ENCODE results near the gene NUP153.
"Not testable (repeated sequence)": the region's sequence is repeated elsewhere in the genome, so short reads cannot be mapped to it uniquely, and the experiment has no call there.

NUP153 gene

DNA sequence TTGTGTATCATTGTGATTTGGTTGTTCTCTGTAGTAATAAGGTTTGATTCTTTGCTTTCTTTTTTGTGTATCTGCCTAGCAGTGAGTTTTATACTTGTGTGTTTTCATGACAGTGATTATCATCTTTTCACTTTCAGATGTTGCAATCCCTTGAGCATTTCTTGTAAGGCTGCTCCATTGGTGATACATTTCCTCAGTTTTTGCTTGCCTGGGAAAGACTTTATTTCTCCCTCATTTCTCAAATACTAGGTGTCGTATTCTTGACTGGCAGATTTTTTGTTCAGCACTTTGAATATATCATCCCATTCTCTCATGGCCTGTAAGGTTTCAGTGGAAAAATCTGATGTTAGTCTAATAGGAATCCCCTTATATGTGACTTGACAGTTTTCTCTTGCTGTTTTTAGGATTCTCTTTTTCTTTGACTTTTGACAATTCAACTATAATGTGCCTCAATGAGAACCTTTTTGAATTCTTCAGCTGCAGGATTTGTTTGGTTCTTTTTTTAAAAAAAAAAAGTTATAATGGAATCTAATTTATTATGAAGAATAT is 31.1 kb upstream of the NUP153 start:
- no peak for DNase-seq (ENCODE audit: low spot score)
- in situ Hi-C loops (cut with MboI; ENCODE audit: low sequenced_read_pairs, unreplicated experiment): no loop called here
- TF ChIP-seq, protein P1, sequence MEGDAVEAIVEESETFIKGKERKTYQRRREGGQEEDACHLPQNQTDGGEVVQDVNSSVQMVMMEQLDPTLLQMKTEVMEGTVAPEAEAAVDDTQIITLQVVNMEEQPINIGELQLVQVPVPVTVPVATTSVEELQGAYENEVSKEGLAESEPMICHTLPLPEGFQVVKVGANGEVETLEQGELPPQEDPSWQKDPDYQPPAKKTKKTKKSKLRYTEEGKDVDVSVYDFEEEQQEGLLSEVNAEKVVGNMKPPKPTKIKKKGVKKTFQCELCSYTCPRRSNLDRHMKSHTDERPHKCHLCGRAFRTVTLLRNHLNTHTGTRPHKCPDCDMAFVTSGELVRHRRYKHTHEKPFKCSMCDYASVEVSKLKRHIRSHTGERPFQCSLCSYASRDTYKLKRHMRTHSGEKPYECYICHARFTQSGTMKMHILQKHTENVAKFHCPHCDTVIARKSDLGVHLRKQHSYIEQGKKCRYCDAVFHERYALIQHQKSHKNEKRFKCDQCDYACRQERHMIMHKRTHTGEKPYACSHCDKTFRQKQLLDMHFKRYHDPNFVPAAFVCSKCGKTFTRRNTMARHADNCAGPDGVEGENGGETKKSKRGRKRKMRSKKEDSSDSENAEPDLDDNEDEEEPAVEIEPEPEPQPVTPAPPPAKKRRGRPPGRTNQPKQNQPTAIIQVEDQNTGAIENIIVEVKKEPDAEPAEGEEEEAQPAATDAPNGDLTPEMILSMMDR (IDR thresholded peaks at IDR 0.05; ENCODE audit: borderline replicate concordance, control extremely low read depth, extremely low read depth, insufficient read depth, missing control alignments): no peak

DNA sequence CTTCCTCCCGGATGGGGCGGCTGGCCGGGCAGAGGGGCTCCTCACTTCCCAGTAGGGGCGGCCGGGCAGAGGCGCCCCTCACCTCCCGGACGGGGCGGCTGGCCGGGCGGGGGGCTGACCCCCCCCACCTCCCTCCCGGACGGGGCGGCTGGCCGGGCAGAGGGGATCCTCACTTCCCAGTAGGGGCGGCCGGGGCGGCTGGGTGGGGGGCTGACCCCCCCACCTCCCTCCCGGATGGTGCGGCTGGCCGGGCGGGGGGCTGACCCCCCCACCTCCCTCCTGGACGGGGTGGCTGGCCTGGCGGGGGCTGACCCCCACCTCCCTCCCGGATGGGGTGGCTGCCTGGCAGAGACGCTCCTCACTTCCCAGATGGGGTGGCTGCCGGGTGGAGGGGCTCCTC is 28.6 kb upstream of the NUP153 start:
- DNase-seq (ENCODE audit: low spot score); in situ Hi-C loops (cut with MboI; ENCODE audit: low sequenced_read_pairs, unreplicated experiment): not testable (repeated sequence)

DNA sequence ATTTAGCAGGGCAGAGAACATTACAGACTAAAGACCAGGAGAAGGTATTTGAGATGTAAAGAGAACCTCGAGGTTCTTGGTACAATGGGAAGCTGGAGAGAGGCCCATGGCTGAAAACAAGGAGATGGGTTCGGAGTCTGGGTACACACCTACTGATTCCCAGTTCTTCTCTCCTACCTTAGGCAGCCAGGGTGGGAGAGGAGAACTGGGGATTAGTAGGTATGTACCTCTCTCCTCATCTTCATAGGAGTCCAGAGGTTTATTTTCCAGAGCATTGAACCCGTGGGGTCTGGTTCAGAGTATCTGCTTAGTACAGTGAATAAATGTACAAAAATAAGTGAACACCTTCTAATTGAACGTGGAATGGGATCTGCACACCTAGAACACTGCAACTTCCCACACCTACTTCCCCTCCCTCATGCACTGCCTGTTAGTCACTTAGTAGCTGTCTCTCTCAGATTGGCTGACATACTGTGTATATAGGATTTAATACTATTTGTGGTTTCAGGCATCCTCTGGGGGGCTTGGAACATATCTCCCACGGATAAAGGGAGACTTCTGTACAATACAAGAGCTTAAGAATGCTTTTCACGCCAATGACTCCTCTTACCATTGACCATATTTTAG is 23.5 kb upstream of the NUP153 start:
- TF ChIP-seq, protein P1 (IDR thresholded peaks at IDR 0.05; ENCODE audit: borderline replicate concordance, control extremely low read depth, extremely low read depth, insufficient read depth, missing control alignments): no peak
- in situ Hi-C loops (cut with MboI; ENCODE audit: low sequenced_read_pairs, unreplicated experiment): no loop called here
- DNase-seq (ENCODE audit: low spot score): no peak

DNA sequence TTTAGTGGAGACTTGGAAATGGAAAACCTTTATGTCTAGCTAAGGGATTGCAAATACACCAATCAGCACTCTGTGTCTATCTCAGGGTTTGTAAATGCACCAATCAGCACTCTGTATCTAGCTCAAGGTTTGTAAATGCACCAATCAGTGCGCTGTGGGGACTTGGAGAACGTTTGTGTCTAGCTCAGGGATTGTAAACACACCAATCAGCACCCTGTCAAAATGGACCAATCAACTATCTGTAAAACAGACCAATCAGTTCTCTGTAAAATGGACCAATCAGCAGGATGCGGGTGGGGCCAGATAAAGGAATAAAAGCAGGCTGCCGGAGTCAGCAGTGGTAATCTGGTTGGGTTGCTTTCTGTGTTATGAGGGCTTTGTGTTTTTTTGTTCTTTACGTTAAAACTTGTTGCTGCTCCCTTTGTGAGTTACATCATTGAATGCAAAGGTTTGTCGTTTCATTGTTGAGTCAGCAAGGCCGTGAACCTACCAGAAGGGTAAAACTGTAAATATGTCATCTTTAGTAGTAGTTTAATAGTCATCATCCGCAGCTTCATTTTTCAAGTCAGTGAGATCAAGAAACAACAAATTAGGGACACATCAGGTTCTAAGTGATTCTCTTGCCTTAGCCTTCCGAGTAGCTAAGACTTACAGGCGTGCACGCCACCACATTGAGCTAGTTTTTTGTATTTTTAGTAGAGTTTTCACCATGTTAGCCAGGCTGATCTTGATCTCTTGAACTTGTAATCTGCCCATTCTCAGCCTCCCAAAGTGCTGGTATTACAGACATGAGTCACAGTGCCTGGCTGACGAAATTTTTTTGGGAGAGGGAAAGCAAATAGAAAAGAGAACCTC is 22.7 kb upstream of the NUP153 start:
- in situ Hi-C loops (cut with MboI; ENCODE audit: low sequenced_read_pairs, unreplicated experiment): no loop called here
- no peak for DNase-seq (ENCODE audit: low spot score)
- TF ChIP-seq, protein P1 (IDR thresholded peaks at IDR 0.05; ENCODE audit: borderline replicate concordance, control extremely low read depth, extremely low read depth, insufficient read depth, missing control alignments): no peak

DNA sequence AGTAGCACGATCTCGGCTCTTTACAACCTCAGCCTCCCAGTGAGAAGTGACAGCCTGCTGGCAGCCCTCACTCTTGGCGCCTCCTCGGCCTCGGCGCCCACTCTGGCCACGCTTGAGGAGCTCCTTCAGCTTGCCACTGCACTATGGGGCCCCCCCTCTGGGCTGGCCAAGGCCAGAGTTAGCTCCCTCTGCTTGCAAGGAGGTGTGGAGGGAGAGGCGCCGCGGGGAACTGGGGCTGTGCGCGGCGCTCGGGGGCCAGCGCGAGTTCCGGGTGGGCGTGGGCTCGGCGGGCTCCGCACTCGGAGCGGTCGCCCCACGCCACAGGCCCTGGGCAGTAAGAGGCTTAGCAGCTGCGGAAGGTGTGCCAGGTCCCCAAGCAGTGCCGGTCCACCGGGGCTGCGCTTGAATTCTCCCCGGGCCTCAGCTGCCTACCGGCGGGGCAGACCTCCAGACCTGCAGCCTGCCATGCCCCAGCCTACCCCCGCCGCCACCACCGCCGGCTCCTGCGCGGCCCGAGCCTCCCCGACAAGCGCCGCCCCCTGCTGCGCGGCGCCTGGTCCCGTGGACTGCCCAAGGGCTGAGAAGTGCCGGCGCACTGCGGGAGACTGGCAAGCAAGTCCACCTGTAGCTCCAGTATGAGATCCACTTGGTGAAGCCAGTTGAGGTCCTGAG is 22.0 kb upstream of the NUP153 start:
- in situ Hi-C loops (cut with MboI; ENCODE audit: low sequenced_read_pairs, unreplicated experiment): no loop called here
- DNase-seq (ENCODE audit: low spot score): no peak
- TF ChIP-seq, protein P1 (IDR thresholded peaks at IDR 0.05; ENCODE audit: borderline replicate concordance, control extremely low read depth, extremely low read depth, insufficient read depth, missing control alignments): no peak

DNA sequence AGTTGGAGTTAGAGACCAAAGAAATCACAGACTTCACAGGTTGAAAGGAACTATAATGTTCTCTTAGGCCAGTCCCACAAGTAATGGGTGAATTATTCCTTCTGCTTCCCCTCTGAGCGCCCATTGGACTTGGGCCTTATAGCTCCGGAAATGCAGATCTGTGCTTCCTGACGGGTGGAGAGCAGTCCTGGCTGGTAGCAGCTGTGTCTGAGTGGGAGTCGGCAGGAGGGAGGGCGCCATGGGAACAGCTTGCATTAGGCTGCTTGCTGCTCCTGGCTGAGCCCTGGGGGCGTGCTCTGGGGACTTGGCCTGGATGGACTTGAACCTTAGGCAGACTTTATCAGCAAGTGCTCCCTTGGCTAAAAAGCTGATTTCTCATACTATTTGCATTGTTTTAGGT is 18.4 kb upstream of the NUP153 start:
- no peak for DNase-seq (ENCODE audit: low spot score)
- TF ChIP-seq, protein P1 (IDR thresholded peaks at IDR 0.05; ENCODE audit: borderline replicate concordance, control extremely low read depth, extremely low read depth, insufficient read depth, missing control alignments): no peak
- in situ Hi-C loops (cut with MboI; ENCODE audit: low sequenced_read_pairs, unreplicated experiment): no loop called here
